GM12874 (cell line): ENCODE results near the gene DUSP1.

Experiments used
- TF ChIP-seq, protein P1 (sequence below): IDR thresholded peaks from 2 replicates; pipeline ENCODE4 v1.5.1; 2011; ENCODE audit warnings: low read depth, mild to moderate bottlenecking, control low read depth, low read length, moderate library complexity; ENCODE audit not compliant: insufficient read depth

DUSP1 gene

DNA sequence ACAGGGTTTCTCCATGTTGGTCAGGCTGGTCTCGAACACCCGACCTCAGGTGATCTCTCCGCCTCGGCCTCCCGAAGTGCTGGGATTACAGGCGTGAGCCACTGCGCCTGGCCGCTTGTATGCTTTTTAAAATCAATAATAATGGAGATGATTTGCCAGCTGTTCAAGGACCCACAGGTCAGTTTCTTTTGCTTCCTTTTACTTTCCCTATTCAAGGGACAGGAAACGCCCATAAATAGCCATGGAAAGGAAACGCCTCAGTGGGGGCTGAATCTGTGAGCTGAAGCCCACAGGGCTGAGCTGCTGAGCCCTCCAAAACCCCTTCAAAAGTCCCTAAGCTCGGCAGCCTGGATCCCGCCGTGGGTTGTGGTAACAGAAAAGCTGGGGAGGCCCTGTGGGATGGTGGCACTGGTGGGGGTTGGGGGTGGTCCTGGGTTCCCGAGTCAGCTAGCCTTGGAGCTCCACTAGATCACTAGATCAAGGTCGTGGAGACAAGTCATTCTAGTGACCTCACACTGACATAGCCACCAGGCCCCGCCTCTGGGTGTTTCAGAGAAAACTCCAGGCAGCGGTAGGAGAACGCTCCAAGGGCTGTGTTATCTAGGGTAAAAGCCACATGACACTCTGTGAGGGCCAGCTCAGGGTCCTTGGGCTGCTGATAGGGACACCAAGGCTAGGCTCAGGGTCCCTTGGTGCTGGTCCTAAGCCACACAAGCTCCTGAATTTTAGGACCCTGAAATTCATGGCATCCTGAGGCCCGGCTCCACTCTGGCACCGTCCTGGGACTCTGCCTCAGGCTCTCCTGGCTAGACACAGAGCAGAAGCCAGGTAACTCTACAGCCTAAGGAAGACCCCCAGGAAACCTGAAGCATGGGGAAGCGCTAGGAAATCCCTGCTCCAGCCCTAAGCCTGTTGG, 18.0 kb upstream of the DUSP1 start:
- TF ChIP-seq, protein P1, sequence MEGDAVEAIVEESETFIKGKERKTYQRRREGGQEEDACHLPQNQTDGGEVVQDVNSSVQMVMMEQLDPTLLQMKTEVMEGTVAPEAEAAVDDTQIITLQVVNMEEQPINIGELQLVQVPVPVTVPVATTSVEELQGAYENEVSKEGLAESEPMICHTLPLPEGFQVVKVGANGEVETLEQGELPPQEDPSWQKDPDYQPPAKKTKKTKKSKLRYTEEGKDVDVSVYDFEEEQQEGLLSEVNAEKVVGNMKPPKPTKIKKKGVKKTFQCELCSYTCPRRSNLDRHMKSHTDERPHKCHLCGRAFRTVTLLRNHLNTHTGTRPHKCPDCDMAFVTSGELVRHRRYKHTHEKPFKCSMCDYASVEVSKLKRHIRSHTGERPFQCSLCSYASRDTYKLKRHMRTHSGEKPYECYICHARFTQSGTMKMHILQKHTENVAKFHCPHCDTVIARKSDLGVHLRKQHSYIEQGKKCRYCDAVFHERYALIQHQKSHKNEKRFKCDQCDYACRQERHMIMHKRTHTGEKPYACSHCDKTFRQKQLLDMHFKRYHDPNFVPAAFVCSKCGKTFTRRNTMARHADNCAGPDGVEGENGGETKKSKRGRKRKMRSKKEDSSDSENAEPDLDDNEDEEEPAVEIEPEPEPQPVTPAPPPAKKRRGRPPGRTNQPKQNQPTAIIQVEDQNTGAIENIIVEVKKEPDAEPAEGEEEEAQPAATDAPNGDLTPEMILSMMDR: no peak

DNA sequence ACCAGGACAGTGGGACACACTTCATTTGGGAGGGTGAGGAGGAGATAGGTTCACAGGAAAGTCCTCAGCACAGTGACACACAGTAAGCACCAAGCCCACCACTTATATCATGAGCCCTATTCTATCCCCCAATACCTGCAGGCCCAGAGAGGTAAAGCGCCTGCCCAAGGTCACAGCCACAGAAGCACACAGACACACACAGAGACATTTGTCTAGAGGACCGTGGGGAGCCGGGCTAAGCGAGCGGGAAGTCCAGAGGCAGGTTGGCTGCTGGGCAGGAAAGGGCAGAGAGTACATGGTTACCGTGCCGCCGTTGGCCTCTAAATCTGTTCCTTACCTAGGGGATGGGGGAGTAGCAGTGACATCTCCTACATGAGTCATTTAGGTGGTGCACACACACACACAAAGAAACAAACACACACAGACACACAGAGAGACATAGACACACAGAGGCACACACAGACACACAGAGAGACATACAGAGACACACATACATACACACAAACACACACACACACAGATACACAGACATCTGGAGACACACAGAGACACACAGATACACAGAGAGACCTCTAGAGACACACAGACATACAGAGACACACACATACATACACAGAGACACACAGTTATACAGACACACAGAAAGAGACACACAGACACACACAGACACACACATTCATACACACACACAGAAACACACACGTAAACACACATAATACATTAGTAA, 15.9 kb upstream of the DUSP1 start:
- TF ChIP-seq, protein P1: no peak

DNA sequence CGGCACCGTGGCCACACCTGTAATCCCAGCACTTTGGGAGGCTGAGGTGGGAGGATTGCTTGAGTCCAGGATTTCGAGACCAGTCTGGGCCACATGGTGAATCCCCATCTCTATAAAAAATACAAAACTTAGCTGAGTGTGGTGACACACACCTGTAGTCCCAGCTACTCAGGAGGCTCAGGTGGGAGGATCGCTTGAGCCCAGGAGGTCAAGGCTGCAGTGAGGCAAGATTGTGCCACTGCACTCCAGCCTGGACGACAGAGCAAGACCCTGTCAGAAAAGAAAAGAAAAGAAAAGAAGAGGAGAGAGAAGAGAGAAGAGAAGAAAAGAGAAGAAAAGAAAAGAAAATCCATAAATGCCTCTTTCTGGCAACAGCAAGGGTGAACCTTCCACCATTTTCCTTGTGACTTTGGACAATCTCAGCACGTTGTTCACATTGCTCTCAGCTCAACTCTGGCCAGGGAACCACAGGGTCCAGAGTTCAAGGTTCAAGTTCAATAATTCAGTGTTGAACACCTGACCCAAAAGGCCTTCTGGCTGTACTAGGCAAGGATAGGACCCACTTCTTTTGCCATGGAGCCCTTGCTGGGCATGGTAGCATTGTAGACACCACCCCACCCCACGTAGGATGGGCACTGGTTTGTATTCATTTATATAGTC, 14.6 kb upstream of the DUSP1 start:
- TF ChIP-seq, protein P1: no peak

DNA sequence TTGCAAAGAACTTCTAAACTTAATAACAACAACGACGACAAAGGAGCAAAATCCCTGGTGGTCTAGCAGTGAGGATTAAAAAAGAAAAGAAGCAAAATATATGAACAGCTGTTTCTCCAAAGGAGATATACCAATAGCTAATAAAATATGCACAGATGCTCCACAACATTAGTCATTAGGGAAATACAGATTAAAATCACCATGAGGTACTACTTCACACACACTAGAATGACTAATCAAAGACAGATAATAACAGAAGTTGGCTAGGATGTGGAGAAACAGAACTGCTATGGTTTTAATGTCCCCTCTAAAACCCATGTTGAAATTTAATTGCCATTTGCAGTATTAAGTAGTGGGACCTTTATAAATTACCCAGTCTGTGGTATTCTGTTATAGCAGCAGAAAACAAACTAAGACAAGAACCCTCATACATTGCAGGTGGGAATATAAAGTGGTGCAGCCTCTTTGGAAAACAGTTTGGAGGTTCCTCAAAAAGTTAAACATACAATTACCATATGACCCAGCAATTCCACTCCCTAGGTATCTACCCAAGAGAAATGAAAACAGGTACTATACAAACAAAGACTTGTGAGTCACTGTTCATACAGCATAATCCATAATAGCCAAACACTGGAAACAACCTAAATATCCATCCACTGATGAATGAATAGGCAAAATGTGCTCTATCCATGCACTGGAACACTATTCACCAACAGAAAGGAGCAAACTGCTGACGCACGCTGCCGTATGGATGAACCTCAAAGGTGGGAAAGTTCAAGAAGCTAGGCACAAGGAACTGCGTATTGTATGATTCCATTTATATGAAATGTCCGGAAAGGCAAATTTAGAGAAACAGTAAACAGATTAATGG, 11.4 kb upstream of the DUSP1 start:
- TF ChIP-seq, protein P1: no peak

DNA sequence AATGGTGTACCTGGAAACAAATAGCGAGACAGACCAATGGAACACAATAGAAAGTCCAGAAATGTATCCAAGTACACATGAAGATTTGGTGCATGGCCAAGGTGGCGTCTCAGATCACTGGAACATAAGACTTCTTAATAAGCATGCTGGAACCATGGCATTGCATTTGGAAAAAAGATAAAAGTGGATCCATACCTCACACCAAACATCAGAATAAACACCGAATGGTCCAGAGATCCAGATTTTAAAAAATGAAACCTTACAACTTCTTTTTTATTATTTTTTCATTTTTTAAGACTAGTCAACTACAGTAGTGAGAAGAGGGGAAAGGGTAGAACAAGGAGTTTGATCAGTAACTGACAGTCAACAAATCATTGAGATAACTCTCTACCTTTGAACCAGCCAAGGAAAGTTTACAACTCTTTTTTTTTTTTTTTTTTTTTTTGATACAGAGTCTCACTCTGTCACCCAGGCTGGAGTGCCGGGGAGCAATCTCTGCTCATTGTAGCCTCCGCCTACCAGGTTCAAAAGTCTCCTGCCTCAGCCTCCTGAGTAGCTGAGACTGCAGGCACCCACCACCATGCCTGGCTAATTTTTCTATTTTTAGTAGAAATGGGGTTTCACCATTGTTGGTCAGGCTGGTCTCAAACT, 8.8 kb upstream of the DUSP1 start:
- TF ChIP-seq, protein P1: no peak

DNA sequence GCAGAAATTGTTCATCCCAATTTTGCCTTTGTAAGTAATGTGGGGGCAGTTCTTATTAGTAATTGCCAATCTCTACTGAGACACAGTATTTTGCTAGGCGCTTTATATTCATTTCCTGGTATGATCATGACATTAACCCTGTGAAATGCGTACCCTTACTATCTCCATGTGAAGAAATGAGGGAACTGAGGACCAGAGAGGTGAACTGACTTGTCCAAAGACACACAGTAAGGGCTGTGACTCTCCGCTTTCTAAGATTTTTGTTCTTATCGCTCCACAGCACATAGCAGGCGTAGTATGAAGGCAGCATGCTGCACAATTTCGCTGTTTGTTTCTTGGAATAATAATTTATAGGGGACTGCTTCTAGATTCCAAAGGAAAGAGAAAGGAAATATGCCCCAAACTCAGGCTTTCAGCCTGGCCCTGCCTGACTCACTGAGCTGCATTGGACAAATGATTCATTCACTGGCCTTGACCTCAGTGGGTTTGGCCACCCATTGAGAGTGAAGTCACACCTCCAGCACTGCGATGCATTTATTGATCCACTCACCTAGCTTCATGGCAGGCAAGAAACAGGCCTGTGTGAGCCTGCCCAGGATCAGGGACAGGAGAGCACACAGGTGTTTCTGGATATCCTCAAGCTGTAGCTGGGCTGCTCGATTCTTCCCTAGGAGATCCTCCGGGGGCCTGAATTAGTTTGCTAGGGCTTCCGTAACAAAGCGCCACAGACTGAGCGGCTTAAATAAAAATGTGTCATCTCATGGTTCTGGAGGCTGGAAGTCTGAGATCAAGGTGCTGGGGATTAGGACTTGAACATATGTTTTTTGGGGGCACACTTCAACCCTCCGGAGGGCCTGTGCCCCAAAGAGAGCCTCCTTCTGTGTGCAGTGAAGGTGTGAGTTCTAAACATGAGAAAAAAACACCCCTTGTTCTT, 7.2 kb upstream of the DUSP1 start:
- TF ChIP-seq, protein P1: no peak
